ENCODE measurements around the gene NOS2.

Gene NOS2

GRCh38 chr17:27818401-27819105 lies 18.2 kb upstream of the NOS2 start:
- DNase-seq (ENCODE audit: low spot score) = no peak

- no peak for DNase-seq (ENCODE audit: low spot score)
These were observed 17.4 kb upstream of the NOS2 start for GRCh38 chr17:27817731-27818130.

GRCh38 chr17:27816946-27817345 lies 16.6 kb upstream of the NOS2 start:
- no peak for DNase-seq (ENCODE audit: low spot score)

DNA sequence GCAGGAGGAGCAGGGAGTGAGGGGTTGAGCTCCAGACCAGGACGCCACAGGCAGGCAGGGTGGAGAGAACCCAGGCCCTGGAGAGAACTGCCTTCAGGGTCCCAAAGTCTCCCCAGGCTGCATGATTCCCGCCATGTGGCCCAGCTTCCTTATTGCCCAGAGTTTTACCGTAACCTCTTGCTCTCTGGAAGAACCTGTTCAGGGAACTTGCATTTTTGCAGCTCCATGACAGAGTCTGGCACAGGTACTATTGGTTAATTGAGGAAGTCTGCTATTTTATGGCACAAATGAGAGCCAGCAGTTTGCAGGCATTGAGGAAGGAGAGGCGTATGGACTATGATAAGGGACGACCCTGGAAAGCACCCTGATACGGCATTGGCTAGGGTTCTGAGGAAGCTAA lies 11.6 kb upstream of the NOS2 start:
- no peak for DNase-seq (ENCODE audit: low spot score)

DNA sequence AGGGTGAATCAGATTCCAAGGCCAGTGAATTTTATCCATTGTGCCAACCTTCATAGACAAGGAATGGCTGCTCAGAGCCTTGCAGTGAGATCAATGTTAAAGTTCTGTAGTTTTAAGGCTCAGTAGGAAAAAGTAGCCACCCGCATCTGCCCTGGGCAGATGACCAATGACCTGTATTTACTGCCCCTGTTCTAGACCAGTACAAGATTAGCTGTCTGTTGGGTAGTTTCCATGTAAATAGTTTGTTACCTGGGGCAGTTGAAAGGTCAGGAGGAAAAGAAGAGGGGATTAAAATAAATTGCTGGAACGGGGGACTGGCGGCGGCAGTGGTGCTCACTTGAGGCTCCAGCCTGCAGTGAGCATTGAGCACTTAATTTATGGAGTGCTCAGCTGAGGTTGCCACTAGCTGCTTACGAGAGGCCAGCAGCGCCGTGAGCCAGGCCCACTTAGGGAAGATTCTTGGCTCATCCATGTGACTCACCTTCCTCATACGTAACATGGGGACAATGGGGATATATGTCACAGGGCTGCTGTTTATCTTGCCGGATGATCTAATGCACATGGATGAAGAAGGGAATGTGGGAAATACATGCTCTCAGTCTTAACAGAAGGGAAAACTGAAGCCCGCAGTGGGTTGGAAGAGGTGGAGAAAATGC lies 10.7 kb upstream of the NOS2 start:
- no peak for DNase-seq (ENCODE audit: low spot score)

DNA sequence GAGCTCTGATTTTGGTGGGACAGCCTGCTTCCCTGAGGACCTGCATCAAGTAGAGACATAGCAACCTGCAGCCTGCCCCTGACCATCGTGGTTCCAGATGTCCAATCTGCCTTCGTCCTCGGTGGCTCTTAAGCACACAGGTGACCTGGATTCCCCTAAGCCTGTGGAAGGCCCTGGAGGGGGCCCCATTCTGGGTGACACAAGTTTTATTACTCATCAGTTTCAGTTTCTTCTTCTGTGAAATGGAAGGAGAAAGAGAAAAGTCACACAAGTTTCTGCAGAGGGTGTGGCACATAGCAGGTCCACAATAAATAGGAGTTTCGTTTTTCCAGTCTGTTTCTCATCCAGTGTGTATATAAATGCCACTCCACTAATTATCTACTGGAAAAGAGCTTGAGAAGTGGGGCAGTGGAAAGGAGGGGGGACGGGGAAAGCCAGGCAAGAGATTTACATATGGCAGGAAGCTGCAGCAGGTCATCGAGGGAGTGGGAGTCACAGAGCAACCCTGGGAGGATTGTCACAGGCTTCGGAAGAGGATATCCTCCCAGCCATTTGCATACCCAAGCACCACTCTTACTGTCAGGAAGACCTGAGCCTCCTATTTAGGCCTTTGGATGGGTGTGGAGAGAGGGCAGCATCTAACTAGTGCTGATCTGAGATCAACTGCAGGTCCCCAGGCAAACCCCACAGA lies 10.0 kb upstream of the NOS2 start:
- DNase-seq (ENCODE audit: low spot score) = no peak

GRCh38 chr17:27809555-27809954 lies 9.2 kb upstream of the NOS2 start:
- no peak for DNase-seq (ENCODE audit: low spot score)

DNA sequence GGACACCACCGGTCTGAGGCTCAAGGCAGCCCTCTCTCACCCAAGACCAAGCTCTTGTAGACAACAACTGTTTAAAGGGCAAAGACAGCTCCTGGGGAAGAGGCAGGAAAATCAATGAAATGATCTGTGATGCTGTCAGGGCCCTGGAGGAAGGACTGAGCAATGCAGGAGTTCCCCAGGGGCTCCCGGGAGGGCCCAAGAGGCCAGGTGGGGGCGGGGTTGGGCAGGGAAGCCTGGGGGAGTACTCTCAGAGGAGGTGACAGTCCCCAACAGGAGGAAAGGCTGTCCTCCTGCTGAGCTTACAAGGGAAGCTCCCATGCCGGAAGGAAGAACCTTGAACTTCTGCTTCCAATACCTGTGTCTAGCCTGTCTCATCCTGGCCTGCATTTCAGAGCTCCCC lies 8.3 kb upstream of the NOS2 start:
- no peak for DNase-seq (ENCODE audit: low spot score)

- no peak for DNase-seq (ENCODE audit: low spot score)
These were observed 7.5 kb upstream of the NOS2 start for GRCh38 chr17:27807567-27808470.

GRCh38 chr17:27805520-27806146 lies 5.3 kb upstream of the NOS2 start:
- peak; percentile 91 for DNase-seq (ENCODE audit: low spot score)

DNA sequence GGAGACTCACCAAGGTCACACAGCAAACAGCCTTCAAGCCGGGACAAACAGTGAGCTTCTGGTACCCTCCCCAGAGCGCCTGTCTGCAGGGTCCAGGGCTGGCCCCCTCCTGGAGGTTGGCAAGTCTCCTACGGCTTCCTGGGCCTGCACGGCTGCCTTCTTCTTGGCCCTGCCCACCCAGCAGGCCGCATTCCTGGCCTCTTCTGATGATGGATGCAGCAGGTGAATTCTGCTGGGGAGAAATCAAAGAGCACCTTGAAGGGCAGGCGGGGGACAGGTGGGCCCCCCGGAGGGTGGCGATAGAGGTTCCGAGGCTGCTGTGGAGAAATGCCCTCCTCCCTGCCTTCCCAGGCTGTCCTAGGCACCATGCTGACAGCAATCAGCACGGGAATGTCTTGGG lies 3.8 kb upstream of the NOS2 start:
- no peak for DNase-seq (ENCODE audit: low spot score)

- DNase-seq (ENCODE audit: low spot score) = no peak
These were observed 2.8 kb upstream of the NOS2 start for GRCh38 chr17:27802962-27803680.

GRCh38 chr17:27802033-27802432 lies 1.7 kb upstream of the NOS2 start:
- no peak for DNase-seq (ENCODE audit: low spot score)

- DNase-seq (ENCODE audit: low spot score) = no peak
These were observed 2.0 kb downstream of the NOS2 start for GRCh38 chr17:27798376-27798775.

- peak; percentile 60 for DNase-seq (ENCODE audit: low spot score)
These were observed 2.8 kb downstream of the NOS2 start for GRCh38 chr17:27797390-27798091.

- DNase-seq (ENCODE audit: low spot score) = no peak
These were observed 6.3 kb downstream of the NOS2 start for GRCh38 chr17:27793906-27794569.

GRCh38 chr17:27793168-27793905 lies 7.0 kb downstream of the NOS2 start:
- peak; percentile 79 for DNase-seq (ENCODE audit: low spot score)

- no peak for DNase-seq (ENCODE audit: low spot score)
These were observed 8.2 kb downstream of the NOS2 start for GRCh38 chr17:27792095-27792494.

DNA sequence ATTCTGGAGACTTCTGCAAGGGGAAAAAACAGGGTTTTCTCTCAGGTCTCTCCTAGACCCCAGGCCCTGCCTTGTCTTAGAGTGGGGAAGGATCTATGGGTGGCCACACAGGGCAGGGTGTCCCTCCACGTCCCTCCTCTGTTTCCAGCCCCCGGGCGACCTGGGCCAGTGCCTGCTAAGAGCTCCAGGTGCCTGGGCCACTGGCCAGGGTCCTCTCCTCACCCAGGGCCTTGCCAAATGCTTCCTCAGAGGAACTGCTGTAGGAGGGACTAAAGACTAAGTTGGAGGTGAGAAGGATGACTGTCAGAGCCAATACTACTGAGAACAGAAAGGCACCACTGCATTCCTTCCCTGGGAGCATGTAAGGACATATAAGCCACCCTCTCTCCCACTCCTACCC lies 11.4 kb downstream of the NOS2 start:
- no peak for DNase-seq (ENCODE audit: low spot score)

Data from iPS-NIHi11 (cell line).